Breast epithelium (tissue), 4 donors: ENCODE measurements around the gene FHOD1. TPM values are rescaled to one million over a fixed set of nuclear protein-coding genes. Genes with fewer than 3 reads are reported as not detected.

ENCODE experiments used
- DNase-seq, 2 donors: peaks; one replicate each; pipeline ENCODE4 v3.0.0-alpha.2; 2019; ENCODE audit warnings: low spot score in 2 of 2
- H3K27ac ChIP-seq, 2 donors: fragments of 200-600 bp; sonication (generic) in 1 of 2; one replicate each; pipeline ENCODE4 v1.5.1; 2016 to 2019; ENCODE audit warnings: mild to moderate bottlenecking in 1 of 2
- H3K27me3 ChIP-seq, 2 donors: fragments of 200-600 bp; sonication (generic) in 1 of 2; one replicate each; pipeline versions ENCODE4 v1.5.1 to v1.6.0; 2017 to 2019; ENCODE audit warnings: control low read depth in 1 of 2, mild to moderate bottlenecking in 1 of 2
- H3K36me3 ChIP-seq: fragments of 200-600 bp; one replicate; pipeline ENCODE4 v1.5.1; 2019
- H3K4me1 ChIP-seq, 2 donors: fragments of 200-600 bp; sonication (generic); one replicate each; pipeline ENCODE4 v1.5.1; 2016 to 2019; ENCODE audit warnings: control low read depth in 1 of 2
- H3K4me3 ChIP-seq, 3 donors: fragments of 200-600 bp; sonication (generic); 1 replicate in 2 of 3; 2 replicates in 1 of 3; pipeline ENCODE4 v1.5.1; 2016 to 2019; ENCODE audit warnings: mild to moderate bottlenecking in 3 of 3, moderate library complexity in 2 of 3
- H3K9me3 ChIP-seq, 2 donors: fragments of 200-600 bp; sonication (generic) in 1 of 2; one replicate each; pipeline ENCODE4 v1.5.1; 2016 to 2019; ENCODE audit warnings: control low read depth in 1 of 2
- POLR2A ChIP-seq: fragments of 450-650 bp; IDR thresholded peaks from one replicate; pipeline ENCODE4 v1.6.1; 2016; ENCODE audit warnings: antibody characterized with exemption, mild to moderate bottlenecking, moderate library complexity
- POLR2AphosphoS5 ChIP-seq, 3 donors: sonication (generic); formaldehyde crosslinking; IDR thresholded peaks; one replicate each; pipeline ENCODE4 v1.6.1; 2017; ENCODE audit warnings: antibody characterized with exemption in 3 of 3
- intact Hi-C: fragments of 100-400 bp; cut with DNase I; formaldehyde crosslinking; loops from one replicate; pipeline ENCODE4 v1.15.1; 2023; ENCODE audit warnings: low total_unique reads
- total RNA-seq, 3 donors: library from RNA; depleted of rRNA; stranded (reverse); fragments of >200 nt; gene quantifications; one replicate each; pipeline ENCODE4 v1.1.0, GENCODE V29; 2016
- TF ChIP-seq, protein P1 (sequence below), 3 donors: fragments of 450-650 bp; IDR thresholded peaks; one replicate each; pipeline ENCODE4 v1.5.1; 2016 to 2017; ENCODE audit warnings: antibody characterized with exemption in 3 of 3, mild to moderate bottlenecking in 3 of 3, moderate library complexity in 3 of 3

The FHOD1 gene
- total RNA-seq, 3 donors from 2014 or later, result 19.3 to 25.9 (median 22.6) TPM

DNA sequence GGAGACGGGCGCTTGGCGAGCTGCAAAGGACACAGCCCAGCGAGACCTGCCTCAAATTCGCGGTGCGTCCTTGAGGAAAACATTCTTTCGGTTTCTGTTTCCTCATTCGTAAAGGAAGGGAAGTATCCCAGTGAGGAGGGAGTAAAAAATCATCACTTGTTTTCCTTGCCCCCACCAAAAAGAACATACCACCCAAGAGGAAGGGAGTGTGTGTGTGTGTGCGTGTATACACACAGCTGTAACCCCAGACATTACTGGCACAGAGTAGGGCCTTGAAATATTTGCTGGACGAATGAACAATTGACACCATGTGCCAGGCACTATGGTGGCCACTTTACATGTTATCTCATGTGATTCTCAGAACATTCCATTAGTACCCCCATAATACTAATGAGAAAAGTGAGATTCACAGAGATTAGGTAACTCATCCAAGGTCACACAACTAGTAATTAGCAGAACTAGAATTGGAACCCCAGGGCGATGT lies 61.6 kb downstream of the FHOD1 start:
- Histone ChIP-seq H3K27ac (no peak overlapping the region), H3K27me3 (no peaks in the 10 kb centered on the region), H3K36me3 (no peaks in the 10 kb centered on the region), H3K4me3 (peak overlapping the region in 2 of 3 donors; percentile 76 to 78), H3K4me1 (peaks cover 7 to 9% of the 10 kb centered on the region in 2 donors), H3K9me3 (no peaks in the 10 kb centered on the region)
- intact Hi-C loops, result no loop called here
- no peak for TF ChIP-seq POLR2A
- TF ChIP-seq, protein P1, sequence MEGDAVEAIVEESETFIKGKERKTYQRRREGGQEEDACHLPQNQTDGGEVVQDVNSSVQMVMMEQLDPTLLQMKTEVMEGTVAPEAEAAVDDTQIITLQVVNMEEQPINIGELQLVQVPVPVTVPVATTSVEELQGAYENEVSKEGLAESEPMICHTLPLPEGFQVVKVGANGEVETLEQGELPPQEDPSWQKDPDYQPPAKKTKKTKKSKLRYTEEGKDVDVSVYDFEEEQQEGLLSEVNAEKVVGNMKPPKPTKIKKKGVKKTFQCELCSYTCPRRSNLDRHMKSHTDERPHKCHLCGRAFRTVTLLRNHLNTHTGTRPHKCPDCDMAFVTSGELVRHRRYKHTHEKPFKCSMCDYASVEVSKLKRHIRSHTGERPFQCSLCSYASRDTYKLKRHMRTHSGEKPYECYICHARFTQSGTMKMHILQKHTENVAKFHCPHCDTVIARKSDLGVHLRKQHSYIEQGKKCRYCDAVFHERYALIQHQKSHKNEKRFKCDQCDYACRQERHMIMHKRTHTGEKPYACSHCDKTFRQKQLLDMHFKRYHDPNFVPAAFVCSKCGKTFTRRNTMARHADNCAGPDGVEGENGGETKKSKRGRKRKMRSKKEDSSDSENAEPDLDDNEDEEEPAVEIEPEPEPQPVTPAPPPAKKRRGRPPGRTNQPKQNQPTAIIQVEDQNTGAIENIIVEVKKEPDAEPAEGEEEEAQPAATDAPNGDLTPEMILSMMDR (IDR thresholded peaks at IDR 0.05), result no peak
- TF ChIP-seq POLR2AphosphoS5 (IDR thresholded peaks at IDR 0.05), result no peak
- DNase-seq, result no peak

DNA sequence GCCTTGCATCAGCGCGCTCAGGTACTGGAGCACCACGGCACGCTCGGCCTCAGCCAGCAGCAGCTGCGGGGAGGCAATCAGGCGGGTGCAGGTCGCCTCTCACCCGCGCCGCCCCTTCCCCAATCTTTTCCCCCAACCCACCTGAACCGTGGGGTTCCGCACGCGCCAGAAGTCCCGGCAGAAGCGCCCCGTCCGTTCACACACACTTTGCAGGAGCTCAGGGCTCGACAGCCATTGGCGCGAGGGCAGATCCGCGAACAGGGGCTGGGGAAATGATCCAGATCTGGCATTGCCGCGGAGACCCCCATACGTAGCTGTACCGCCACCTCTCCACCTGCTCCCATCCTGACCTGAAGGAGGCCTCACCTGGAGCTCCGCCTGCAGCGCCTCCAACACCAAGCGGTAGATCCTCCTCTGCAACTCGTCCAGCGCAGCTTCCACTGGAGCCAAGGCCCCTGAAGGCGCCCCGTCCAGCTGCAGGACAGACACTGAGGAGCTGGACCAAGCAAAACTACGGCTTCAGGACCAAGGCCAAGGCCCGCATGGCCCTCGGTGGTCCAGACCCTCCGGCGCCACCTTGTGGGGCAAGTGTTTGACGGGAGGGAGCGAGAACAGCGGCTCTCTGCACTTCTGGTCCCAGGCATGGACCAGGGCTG lies 62.2 kb downstream of the FHOD1 start:
- H3K4me3 ChIP-seq, result peak overlapping the region in 2 of 3 donors; percentile 76 to 78
- no peaks in the 10 kb centered on the region for H3K27me3 ChIP-seq
- H3K36me3 ChIP-seq, result no peaks in the 10 kb centered on the region
- H3K27ac ChIP-seq, result peak overlapping the region in 1 of 2 donors; percentile 99
- peak in 2 of 3 donors; percentile 73 to 76 for TF ChIP-seq POLR2AphosphoS5 (IDR thresholded peaks at IDR 0.05)
- TF ChIP-seq, protein P1 (IDR thresholded peaks at IDR 0.05), result peak; percentile 54 to 76 (median 72)
- TF ChIP-seq POLR2A, result no peak
- H3K9me3 ChIP-seq, result no peaks in the 10 kb centered on the region
- peaks cover 7 to 9% of the 10 kb centered on the region in 2 donors for H3K4me1 ChIP-seq
- peak; percentile 80 to 91 for DNase-seq
- intact Hi-C loops, result no loop called here

DNA sequence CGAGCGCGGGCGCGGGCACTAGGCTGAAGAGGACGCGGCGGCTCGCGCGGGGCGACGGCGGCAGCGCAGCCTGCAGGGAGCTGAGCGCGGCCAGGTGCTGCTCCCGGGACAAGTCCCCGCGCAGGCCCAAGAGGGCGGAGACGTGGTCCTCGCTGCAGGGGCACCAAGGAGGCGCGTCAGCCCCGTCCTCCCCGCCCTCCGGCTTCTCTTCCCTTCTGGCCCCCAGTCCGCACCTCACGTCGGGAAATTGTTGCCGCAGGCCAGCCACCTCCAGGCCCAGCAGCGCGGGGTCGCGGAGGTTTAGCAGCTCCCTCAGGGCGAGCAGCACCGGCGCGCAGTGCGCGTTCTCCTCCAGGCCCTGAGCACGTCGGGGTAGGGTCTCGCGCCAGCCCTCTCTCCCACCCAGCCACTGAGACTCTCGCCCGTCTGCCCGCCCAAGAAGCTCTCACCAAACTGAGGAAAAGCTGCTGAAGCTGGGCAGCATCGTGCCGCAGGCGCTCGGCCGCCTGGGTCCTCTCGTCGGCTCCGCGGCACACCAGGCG lies 62.8 kb downstream of the FHOD1 start:
- H3K4me1 ChIP-seq, result peaks cover 7 to 9% of the 10 kb centered on the region in 2 donors
- H3K36me3 ChIP-seq, result no peaks in the 10 kb centered on the region
- H3K4me3 ChIP-seq, result peak overlapping the region; percentile 76 to 82 (median 78)
- peak overlapping the region; percentile 99 for H3K27ac ChIP-seq
- TF ChIP-seq, protein P1 (IDR thresholded peaks at IDR 0.05), result no peak
- TF ChIP-seq POLR2AphosphoS5 (IDR thresholded peaks at IDR 0.05) (no peak), POLR2A (no peak)
- H3K9me3 ChIP-seq, result no peaks in the 10 kb centered on the region
- intact Hi-C loops, result no loop called here
- no peak for DNase-seq
- no peaks in the 10 kb centered on the region for H3K27me3 ChIP-seq

DNA sequence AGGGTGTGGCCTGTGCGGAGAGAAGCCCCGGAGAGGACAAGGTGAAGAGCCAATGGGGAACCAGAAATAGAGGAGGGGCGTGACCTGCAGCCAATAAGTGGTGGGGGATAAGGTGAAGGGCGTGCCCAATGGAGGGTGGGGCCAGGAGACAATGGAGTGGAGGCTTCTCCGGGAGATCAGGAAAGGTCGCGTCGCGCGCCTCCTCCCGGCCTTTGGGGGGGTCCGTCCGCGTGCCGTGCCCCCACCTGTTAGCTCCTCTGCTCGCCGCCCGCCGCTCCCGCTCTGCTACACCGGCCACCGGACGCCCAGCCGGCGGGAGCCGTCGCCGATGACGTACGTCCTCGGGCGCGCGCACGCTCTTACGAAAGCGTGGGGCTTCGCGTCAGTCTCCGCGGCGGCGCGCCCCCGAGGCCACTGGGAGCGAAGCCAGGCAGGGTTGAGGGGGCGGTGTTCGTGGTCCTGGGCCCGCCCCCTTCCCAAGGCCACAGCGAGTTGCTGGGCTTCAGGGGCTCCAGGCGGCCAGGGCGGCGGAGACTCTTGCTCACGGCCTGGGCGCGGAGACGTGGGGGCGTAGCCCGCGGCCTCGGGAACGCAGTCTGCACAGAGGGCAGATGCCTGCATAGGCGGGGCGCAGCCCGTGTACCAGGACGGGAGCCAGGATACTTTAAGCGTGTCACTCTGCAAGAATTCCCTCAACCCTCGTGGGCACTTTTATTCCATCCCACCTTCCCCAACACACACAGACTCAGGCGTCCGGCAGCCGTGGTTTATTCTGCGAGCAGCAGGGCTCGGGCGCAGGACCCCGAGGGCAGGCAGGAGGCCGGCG lies 63.4 kb downstream of the FHOD1 start, which contains the start of gene MATCAP1:
TSS of gene MATCAP1 (minus strand) at position 337 of the 826 bp plus-strand sequence. CDS start 3,353 bp downstream, outside the sequence.
- TF ChIP-seq, protein P1 (IDR thresholded peaks at IDR 0.05), result peak in 1 of 3 donors; percentile 8
- TF ChIP-seq POLR2A, result peak; percentile 12
- TF ChIP-seq POLR2AphosphoS5 (IDR thresholded peaks at IDR 0.05), result peak; percentile 79 to 87 (median 80)
- DNase-seq, result peak; percentile 91 to 97
- no peaks in the 10 kb centered on the region for H3K9me3 ChIP-seq
- H3K27me3 ChIP-seq, result no peaks in the 10 kb centered on the region
- no peaks in the 10 kb centered on the region for H3K36me3 ChIP-seq
- H3K27ac ChIP-seq, result peak within 1 kb of the TSS; percentile 99
- H3K4me1 ChIP-seq, result peaks cover 7 to 9% of the 10 kb centered on the region in 2 donors
- intact Hi-C loops, result no loop called here
- peak within 1 kb of the TSS; percentile 76 to 82 (median 78) for H3K4me3 ChIP-seq
